Endometrium (tissue), 2 donors: ENCODE results near the gene CHRNB4.

Source experiments
- FAIRE-seq: peaks from 2 replicates; lab custom pipeline; 2012; peaks lifted over from hg19 to GRCh38; lab: Jason Lieb, UNC
- donor health status: control.
- donor health status: control.

Gene CHRNB4

DNA sequence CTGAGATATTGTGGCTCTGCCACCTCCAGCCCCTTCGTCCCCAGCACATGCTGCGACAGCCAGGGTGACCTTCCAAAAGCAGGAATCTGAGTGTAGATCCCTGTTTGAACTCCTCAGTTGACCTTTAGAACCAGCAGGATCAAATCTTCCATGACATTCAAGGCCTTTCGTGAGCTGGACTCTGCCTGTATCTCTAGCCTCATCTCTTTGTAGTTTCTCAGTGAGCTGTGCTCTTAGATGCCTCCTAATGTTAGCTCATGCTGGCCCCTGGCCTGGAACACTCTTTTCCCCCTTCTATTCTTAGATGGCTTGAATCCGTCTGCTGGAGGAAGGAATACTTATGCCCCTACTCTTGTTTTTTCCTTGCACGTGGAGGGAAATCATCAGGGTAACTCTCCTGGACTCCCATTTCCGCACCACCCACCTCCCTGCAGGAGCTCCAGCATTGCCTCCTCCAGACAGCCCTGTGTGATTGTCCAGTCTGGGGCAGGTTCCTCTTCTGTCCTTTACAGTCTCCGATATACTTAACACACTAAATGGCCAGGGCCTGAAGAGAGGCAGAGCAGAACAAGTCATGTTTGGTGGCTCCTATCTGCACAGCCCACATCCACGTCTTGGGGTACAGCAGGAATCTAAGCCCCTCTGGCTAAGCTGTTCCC is 26.7 kb upstream of the CHRNB4 start:
- FAIRE-seq: no peak

DNA sequence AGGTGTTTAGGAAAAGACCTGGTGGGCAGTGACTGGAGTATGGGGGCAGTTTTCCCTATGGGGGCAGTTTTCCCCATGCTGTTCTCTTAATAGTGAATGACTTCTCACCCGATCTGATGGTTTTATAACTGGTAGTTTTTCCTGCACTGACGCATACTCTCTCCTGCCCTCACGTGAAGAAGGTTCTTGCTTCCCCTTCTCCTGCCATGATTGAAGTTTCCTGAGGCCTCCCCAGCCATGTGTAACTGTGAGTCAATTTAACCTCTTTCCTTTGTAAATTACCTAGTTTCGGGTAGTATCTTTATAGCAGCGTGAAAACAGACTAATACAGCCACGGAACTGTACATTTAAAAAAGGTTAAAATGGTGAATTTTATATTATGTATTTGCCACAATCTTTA is 25.0 kb upstream of the CHRNB4 start:
- no peak for FAIRE-seq

DNA sequence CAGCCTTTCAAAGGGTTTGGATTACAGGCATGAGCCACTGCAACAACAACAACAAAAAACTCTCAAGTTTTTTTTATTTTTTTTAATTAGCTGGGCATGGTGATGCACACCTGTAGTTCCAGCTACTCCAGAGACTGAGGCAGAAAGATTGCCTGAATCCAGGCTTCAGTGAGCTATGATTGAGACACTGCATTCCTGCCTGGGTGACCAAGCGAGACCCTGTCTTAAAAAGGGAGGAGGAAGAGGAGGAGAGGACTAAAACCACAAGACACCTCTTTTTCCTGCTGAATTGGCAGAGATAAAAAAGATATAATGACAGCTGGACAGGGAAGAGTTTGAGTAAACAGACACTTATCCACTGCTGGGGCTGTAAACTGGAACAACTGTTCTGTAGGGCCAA is 22.7 kb upstream of the CHRNB4 start:
- no peak for FAIRE-seq

DNA sequence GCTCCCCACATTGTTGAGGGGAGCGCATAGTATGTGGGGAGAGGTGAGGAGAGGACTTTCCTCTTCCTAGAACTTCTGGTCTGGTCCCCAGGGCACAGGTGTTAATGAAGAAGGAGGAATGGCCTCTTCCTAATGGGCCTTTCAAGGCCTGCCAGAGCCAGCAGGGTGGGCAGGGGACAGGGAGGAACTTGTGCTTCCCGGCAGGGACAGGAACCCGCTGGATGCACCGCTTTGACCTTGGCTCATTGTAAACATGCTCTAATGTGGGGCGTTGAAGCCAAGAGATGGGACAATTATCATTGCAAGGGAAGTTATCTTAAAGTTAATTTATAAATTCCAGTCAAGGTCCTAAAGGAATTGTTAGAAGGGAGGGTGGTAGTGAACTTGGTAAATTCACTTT is 21.0 kb upstream of the CHRNB4 start:
- FAIRE-seq: no peak

- no peak for FAIRE-seq
Measured at GRCh38 chr15:78661001-78661400, 20.0 kb upstream of the CHRNB4 start.

DNA sequence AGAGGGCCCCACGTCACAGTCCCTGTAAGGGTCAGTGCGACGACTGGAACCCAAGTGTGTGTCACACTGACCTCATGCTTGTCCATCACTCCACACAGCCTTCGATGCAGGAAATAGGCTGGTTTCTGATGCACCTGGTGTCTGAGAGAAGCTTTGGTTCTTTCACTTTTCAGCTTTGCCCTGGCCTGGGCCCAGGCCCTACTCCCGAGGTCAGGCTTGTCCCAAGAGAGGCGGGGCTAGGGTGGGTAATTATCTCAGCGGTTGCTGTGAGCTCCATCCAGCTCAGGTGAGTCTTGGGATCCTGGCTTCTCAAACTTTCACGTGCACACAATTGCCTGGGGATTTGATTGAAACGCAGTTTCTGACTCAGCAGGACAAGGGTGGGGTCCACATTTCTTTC is 19.6 kb upstream of the CHRNB4 start:
- FAIRE-seq: no peak

- no peak for FAIRE-seq
Measured at GRCh38 chr15:78658823-78659222, 17.8 kb upstream of the CHRNB4 start.

DNA sequence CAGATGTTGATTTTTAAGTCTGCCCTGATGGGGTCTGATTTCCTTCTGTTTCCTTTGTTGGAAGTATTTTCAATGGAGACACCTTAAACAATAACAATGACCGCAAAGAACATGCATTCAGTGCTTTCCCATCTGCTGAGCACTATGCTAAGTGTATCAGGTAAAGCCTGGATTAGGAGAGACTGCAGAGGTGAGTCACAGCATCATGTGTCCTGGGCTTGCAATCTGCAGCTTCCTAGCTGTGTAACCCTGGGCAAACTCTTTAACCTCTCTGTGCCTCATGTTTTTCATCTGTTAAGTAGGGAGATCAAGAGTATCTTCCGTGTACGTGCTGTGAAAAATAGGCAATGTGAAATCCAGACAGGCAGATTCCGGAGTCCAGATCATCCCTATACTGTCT is 13.3 kb upstream of the CHRNB4 start:
- FAIRE-seq: no peak

GRCh38 chr15:78651930-78652615 is 11.1 kb upstream of the CHRNB4 start:
- FAIRE-seq: no peak

GRCh38 chr15:78651007-78651406 is 10.0 kb upstream of the CHRNB4 start:
- FAIRE-seq: no peak

GRCh38 chr15:78650022-78650421 is 9.0 kb upstream of the CHRNB4 start:
- FAIRE-seq: no peak

DNA sequence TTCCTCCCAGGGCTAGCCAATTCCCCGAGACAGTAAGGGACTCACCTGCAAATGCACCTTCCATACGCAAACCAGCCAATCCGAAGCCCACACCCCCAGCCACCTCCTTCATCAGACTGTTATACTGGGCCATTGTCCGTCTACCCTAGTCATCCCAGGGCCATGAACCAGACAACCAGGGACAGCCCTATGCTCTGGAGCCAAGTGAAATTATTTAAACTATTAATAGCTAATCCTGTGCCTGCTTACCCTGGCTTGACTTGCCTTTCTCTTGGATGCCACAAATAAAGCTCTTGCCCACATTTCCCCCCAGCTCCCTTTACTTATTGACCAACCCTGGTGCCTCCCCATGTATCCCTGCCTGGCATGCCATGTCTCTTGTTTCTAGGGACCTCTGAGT is 4.0 kb upstream of the CHRNB4 start:
- no peak for FAIRE-seq

- no peak for FAIRE-seq
Measured at GRCh38 chr15:78642331-78642730, 1.3 kb upstream of the CHRNB4 start.

GRCh38 chr15:78641749-78642275 is 802 bp upstream of the CHRNB4 start:
- no peak for FAIRE-seq

DNA sequence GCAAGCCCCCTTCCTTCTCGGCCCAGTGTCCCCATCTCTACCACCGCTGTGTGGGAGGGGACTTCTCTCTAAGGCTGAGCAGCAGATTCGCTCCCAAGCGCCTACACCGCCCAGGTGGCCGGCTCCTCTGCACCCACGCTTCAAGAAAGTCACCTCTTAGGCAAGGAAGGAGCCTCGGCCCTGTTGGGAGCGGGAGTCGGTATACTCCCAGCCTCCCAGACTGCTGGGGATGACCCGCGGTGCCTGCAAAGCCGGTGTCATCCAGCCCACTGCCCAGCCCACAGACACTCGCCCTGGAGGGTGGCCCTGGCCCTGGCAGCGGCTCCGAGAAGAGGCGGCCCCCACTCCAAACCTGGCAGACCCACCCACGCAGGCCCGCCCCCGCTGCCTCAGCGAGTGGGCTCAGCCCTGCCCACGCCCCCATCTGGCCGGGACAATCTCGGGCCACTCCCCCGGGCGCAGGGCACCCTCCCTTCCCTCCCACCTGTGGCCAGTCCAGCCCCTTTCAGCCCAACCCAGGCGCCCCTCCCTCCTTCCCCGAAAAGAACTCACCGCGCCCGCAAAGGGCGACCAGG is 396 bp downstream of the CHRNB4 start:
- no peak for FAIRE-seq

GRCh38 chr15:78638658-78639314 is 2.2 kb downstream of the CHRNB4 start:
- no peak for FAIRE-seq

DNA sequence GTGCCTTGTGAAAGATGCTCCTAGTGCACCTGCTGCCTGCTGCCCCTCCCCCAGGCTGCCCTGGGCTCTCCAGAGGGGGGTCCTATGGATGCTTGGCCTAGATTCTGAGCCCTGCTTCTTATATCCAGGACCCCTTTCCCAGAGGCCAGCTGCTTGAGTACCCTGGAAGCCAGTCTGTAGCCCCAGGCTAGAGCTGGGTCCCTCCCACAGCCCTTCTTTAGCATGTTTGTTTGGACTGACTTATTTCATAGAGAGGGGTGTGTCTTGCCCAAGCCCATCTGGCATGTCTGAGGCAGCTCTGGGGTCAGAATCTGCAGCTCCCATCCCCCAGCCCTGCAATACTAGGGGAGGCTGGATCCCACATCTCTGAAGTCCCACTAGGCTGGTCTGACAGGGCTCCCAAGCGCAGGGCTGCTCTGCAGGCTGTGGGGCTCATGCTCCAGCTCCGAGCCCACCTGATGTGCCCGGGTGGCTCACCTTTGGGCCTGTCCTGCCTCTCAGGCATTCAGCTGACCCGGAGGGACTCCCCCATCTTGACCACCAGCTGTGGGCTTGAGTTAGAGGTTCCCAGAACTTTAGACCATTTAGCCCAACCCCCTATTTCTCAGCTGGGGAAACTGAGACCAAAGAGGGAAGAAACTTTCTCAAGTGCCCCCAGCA is 3.1 kb downstream of the CHRNB4 start:
- FAIRE-seq: no peak

DNA sequence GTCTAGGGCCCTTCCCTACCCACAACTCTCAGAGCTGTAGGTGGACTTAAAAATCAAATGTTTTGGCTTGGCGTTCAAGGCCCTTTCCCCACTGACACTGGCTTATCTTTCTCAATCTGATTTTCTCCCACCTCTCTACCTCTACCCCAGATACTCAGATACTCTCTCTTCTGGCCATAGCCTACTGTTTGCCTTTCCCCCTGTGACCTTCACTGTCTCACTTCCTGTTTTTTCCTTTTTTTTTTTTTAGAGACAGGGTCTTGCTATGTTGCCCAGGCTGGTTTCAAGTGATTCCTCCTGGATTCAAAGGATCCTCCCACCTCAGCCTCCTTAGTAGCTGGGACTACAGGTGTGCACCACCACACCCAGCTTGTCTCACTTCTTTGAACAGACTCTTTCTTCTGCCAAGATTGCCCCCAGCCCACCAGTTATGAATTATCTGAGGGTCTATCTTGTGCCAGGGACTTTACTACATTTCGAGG is 4.6 kb downstream of the CHRNB4 start:
- FAIRE-seq: no peak

GRCh38 chr15:78635346-78635745 is 5.7 kb downstream of the CHRNB4 start:
- FAIRE-seq: no peak

- FAIRE-seq: no peak
Measured at GRCh38 chr15:78634210-78635145, 6.5 kb downstream of the CHRNB4 start.

- no peak for FAIRE-seq
Measured at GRCh38 chr15:78633348-78633747, 7.7 kb downstream of the CHRNB4 start.
